Activated T-cell treated with anti-CD3 and anti-CD28 coated beads for 48 hours (primary cell): Measurements from ENCODE around the gene CCDC15.

Experiments
- DNase-seq: peaks from one replicate; pipeline ENCODE4 v3.0.0-alpha.2; 2020; ENCODE audit warnings: low read depth

CCDC15 gene

DNA sequence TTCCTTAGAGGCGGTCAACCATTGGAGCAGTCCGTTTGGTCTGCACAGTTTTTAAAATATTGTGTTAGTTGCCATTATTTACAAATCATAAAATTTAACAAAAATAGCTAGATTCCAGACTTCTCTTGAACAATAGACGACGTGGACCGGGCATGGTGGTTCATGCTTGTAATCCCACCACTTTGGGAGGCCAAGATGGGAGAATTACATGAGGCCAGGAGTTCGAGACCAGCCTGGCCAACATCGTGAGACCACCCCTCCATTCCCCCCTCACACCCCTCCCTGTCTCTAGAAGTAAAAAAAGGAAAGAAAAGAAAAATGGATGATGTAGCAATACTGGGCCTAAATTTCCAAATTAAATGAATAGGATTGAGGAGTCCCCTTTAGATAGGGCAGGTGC lies 110.1 kb downstream of the CCDC15 start:
- no peak for DNase-seq

DNA sequence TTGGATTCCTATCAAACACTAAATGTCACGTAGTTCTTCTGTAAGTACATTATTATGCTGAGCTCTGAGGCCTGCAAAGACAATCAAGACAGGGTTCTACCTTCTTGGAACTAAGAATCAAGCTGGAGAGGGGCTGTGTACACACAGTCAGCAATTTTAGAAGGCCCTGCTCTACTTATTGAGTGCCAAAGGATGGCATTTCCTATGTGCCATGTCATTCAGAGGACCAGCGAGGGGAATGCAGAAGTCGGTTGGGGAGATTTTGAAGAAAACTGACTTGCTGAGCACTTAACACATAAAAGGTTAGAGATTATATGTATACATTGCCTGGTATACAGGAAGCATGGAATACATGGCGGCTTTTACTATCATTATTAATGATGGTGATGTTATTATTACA lies 114.4 kb downstream of the CCDC15 start:
- no peak for DNase-seq

DNA sequence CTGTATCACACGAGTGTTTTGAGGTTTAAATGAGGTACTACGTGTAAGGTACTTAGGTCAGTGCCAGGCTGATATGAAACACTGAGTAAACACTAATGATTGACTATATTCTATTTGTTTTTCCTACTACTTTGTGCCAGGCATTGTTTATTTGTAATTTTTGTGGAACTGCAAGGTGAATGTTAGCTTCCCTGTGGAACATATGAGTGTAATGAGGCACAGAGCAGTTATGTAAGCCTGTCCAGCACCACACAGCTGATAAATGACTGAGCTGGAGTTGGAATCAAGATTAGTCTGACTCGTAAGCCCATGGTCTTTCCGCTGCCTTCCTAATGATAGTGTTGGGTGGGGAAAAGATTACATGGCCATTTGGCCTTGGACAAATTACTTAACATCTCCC lies 115.0 kb downstream of the CCDC15 start:
- no peak for DNase-seq

DNA sequence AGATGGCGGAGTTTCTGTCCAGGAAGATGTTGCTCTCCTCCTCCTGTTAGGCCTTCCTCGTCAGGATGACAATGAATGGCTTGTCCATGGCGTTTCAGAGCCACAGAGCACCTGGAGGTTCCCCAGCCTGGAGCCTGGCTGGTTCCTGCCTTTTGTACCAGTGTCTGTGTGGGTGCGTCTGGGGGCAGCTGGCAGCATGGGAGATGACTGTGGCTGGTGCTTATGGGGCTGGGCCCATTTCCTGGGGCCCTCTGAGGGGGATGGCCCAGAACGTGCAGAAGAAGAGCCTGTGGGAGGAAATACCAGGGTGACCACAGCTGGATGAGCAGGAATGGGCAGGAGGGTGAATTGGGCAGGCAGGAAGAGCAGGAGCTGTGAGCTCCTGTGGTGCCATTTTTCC lies 115.8 kb downstream of the CCDC15 start:
- no peak for DNase-seq

DNA sequence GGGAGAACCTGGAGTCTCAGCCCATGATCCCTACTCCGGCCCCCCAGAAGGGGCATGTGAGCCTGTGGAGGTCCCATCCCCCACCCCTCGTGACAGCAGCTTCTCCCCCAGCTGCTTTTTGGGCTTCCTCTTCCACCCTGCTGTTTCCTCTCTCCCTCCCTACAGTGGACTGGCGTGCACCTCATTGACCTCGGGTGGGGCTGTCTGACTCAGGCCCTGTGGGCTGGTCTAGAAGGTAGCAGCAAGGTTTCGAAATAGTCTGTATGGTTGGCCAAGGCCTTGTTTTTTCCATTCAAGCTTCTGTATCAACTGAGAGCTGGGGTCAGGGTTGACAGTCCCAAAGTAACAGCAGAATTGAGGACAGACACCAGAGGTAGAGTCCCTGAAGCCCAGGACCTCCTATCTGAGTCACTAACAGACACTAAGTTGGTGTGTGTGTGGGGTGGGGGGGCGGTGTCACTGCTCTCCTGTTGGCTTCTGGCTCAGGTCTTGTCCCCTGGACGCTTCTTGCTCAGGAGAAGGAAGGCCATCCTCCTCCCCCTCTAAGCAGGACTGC lies 116.8 kb downstream of the CCDC15 start:
- DNase-seq, result peak; percentile 21

DNA sequence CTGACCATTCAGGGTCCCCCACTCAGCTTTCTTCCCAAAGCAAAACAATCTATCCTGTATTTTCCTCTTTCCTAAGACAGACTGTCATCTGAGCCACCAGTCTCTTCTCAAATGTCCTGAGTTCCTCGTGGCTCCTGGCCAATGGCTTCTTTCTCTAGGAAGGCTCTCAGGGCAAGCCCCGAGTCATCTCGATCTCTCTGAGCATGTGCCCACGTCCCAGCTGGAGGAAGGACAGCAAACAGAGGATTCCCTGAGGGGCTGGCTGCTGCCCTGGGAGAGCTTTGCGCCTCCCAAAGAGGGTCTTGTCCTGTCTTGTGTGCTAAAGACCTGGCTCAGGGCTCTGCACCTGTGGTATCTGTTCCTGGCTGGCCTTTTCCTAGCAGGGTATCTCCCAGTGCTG lies 117.4 kb downstream of the CCDC15 start:
- no peak for DNase-seq

DNA sequence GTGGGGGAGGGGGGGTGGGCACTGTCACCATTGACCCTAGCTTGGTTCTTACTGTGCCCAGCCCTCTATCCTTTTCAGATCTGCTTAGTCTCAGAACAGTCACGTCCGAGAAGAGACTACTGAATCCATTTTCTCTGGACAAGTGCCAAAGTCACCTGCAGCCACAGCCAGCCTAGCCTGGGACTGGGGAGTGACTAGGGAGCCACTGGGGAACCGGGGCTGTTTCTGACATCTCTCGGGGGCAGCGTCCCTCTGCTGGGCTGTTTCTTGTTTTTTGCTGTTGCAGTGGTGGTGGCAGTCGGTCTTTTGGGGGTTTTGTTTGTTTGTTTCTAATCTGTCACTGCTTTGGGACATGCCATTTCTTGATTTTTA lies 117.8 kb downstream of the CCDC15 start:
- DNase-seq, result no peak

DNA sequence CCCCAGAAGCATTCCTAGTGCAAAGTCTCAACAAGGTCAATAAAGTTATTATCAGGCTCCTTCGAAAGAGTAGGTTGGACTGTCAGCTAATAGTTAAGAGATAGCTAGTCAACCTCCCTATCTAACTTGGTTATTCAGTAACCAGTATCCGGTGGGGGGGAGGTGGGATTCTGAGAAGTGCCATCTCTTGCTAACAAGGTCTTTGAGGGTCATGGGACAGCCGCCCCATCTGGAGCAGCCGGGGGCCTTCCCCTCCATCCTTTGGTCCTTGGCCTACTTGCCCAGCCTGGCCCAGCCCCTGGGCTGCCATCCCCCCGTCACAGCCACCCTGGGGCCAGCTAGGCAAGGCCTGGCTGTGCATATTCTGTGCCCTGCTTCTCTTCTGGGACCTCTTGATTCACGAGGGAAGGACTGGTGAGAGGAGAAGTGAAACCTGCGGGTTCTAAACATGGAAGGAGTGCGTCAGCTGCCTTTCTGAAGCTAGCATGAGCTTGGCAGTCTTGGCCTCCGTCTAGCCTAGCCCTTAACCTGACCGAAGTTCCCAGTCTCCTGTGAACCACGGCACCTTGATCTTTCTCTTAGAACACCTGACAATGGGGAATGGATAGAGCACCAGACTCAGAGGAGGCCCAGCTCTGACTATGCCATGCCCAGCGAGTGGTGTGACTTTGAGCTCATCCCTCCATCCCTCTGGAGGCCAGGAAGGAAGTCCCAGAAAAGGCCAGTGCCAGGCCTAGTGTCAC lies 118.4 kb downstream of the CCDC15 start:
- DNase-seq, result no peak

DNA sequence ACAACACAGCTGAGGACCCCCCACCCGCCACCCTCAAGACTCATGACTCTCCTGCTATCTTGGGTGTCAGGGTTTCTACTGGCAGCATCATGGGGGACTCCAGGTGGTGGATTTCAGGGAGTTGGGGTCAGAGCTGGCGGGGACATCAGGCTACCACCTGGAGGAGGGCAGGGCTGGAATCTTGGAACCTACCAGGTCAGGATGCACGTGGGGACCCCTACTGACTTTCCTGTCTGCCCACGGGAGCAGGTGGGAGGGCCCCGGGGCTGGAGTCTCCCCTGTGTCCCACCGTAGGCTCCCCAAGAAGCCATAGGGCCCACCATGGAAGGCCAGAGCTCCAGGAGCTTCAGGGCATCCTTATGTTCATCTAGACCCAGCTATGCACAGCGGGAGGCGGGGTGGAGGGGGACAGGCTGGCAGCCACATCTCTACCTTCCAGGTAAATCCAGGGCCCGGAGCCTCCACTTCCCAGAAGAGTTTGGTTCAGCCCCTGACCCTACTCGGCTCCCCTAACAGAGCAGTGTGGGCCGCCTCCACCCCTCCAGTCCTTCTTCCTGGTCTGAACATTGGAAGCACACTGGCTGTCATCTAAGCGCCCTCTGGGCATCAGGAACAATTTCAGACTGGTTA lies 119.1 kb downstream of the CCDC15 start:
- no peak for DNase-seq

DNA sequence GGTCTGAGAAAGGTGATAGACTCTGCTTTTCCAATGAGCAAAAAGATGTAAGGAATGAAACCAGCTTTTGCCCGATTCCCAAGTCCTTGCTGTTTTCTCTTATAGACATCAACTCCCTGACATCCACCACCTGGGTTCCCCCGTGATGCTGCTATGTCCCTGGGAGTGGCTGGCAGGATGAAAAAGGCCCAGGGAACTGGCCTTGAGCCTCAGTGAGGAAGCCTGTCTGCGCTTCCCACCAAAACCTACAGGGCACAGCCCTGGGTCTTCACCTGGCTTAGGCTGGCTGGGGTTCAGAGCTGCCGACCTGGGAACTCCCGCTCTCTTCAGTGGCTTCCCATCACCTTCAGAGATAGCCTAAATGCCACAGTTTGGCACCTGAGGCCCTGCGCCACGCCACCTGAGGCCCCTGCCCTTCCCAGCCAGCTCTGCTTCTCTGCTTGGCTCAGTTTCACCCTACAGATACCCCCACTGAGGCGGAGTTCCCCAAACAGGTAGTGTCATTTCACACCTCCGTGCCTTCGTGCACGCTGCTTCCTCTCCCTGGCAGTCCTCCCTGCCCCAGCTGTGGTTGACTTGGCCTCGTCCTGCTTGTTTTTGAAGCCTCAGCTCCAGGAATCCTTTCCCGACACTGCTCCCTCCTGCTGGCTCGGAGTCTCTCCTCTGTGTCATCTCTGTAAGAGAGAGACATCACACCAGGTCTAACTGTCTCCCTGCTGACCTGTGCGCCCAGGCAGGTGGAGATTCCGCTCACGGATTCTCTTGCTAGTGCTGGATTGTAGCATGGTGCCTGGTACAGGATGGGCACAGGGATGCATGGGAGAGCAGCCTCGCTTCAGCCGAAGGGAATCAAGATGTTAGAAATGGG lies 119.8 kb downstream of the CCDC15 start:
- no peak for DNase-seq

DNA sequence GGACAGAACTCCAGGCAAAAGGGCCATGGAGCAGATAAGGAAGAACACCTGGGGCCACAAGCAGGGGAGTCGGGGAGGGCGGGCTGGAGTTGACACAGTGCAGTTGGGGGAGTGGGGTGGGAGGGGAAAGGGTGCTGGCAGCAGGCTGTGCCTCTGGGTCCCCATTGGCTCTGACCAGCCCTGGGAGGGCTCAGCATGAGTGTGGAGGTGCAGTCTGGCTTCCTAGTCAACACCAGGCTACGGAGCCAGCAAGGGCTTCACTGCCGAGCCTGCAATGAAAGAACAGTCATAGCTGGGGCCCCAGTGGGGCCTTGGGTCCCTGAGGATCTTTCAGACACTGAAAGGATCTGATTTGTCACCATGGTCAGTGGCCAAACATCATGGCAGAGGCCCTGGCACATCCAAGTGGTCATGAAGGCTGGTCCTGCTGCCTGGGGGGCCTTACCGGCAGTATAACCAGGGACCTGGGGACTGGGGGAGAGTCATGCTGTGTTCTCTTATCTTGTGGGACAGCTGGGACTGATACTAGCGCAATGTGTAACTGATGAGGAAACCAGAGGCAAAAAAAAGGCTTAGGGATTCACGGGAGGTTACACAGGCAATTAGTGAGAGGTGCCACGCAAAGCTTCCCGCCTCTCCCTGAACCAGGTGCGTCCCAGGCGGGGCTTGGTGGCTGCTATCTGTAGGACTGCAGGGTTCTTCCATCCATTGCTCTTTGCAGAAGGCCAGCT lies 120.7 kb downstream of the CCDC15 start:
- no peak for DNase-seq

DNA sequence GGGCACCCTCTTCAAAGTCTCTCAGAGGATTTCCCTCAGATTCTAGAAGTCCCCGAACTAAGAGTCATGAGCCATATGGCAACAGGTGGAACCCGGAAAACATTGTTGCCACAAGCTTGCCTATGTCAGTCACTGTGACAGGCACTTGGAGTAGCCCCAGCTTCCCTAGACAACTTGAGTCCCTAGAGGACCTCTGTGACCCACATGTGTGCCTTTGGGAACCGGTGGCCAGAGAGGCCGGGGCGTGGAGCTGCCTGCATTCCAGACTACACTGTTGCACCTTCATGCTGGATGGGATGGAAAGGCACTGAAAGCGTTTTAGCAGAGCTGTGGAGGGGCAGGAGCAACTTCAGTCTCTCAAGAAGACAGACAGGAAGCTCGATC lies 121.2 kb downstream of the CCDC15 start:
- DNase-seq, result no peak

DNA sequence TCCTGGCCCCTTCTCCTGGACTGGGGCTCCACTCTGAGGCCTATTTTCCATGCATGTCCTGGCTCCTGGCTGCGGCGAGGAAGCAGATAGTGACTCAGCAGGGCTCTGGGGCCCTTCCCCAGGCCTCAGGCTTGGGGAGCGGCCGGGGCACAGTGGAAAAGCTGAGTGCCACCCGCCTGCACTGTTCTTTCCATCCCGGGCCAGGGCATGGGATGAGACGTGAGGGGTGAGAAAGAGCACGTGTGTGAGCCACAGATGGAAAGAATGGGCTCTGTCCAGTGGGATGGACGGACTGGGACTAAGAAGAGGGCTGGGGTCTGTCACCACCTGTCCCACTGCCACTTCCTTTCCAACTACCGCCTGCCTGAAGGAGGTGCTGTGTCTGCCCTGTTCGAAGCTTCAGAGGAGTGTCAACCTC lies 121.9 kb downstream of the CCDC15 start:
- no peak for DNase-seq

DNA sequence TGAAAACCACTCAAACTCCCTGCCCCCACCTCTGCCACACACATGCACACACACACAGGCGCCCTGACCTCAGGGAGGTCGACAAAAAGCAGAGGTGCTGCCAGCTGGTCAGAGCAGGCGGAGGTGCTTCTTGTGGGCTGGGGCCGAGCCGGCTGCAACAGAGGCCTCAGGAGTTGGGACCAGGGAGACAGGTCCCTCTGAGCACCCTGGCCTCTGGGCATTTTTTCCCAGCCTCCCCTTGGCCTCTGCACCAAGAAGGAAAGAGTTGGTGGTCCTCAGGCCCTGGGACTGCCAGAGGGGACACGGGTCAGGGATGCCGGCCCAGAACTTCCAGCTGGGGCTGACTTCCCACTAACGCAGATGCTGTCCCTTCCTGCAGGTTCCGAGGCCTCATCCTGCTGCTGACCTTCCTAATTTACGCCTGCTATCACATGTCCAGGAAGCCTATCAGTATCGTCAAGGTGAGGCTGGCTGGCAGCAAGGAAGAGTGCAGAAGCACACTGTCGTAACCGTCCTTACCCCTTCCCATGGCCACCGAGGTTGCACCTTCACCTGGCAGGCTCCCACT lies 122.5 kb downstream of the CCDC15 start:
- DNase-seq, result no peak

DNA sequence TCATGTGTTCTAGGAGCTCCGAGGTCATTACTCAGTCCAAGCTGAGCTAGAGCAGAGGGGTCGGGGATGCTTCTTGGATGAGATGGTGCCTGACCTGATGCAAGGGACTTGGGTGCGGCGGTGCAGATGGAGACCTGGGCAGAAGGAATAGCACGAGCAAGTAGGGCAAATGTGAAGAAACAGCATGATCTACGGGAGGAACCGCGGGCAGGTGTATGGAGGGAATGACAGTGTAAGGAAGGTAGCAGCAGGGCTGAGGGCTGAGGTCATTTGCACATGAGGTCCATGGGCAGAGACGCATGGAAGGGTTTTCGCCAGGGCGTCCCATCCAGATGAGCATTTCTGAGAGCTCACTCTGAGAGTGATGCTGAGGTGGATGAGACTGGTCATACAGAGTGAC lies 124.0 kb downstream of the CCDC15 start:
- DNase-seq, result no peak

DNA sequence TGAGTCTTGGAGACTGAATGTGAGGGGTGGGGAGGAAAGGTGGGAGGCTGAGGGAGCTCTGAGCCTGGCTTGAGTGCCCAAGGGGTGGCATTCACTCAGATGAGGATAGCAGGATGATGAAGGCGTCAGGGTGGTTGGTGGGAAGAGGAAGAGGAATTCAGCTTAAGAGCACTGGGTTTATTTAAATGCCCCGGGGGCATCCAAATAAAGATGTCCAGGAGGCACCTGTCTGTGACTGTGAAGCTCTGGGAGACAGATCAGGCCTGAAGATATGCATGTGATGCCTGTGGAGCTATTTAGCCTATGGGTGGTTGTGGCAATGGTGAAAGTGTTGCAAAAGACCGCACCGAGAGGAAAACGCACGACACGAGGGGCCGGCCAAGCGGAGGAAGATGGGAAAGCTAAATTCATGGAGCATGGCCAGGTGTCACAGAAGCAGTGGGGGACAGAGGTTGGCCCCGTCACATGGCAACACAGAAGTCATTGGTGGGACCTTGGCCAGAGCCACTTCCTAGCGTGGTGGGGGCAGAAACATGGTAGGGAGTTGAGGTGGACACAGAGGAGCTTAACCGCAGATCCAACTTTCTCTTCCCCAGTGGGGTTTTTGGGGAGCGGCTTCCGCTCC lies 124.6 kb downstream of the CCDC15 start:
- no peak for DNase-seq

DNA sequence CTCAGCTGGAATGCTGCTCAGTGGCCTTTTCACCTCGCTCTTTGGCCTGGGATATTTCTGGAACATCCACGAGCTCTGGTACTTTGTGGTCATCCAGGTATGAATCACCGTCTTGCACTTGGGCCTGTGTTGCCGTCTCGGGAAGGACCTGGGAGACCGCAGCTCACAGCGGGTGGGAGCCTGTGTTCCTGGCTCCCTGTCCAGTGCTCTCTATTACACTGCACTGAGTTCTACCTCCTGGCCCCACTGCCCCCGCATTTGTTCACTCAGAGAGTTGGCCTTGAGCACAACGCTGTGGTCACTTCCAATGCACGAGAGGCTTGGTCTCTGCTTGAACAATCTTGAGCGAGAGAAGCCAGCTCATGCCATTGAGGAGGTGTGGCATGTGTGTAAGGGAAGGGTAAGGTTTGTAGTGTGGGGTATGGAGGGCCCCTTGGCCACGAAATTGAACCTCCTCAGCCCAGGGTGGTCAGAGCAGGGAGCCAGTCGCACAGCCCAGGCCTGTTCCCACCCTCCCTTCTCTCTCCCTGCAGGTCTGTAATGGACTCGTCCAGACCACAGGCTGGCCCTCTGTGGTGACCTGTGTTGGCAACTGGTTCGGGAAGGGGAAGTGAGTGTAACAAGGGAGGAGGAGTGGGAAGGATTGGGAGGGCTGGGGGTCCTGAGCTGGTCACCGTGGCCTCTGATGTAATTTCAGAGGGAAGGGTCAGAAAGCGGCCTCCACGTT lies 125.3 kb downstream of the CCDC15 start:
- DNase-seq, result no peak

DNA sequence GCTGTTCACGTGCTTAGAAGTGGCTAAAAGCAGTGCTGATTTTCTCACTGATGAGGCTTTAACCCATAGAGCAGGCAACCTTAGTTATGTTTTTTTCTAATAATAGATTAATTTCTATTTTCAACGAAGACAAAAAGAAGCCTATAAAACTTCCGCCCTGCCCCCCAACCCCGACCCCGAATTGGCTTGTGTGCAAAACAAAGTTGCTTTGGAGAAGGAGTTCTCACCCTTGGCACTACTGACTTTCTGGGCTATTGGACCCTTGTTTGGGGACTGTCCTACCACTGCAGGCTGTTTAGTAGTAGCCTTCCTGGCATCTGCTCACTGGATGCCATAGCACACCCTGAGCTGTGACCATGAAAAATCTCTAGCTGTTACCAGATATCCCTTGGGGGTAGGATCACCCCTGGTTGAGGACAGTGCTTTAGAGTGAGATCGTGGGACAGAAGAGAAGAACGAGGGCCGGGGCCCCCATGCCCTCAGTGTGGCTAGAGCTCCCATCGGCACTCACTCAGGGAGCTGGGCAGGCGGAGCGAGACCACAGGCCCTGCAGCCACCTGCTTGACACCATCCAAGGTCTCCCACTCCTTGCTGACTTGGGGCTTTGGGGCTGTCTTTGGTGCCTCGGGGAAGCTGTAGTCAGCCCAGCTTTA lies 126.0 kb downstream of the CCDC15 start:
- no peak for DNase-seq

DNA sequence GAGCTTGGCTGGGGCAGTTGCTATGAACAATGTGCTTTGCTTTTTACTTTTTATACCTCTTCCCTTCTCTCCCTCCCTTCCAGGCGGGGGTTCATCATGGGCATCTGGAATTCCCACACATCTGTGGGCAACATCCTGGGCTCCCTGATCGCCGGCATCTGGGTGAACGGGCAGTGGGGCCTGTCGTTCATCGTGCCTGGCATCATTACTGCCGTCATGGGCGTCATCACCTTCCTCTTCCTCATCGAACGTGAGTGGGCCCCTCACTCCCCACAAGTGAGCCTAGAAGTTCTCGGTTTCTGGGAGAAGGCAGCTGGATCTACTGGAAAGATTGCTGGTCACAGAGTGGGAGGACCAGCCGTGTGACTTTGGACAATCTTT lies 126.5 kb downstream of the CCDC15 start:
- no peak for DNase-seq
